ENCODE measurements around the gene AP1G1. TPM values are rescaled to one million over a fixed set of nuclear protein-coding genes. Genes with fewer than 3 reads are reported as not detected.

AP1G1 gene
- total and polyA plus RNA-seq, 2 experiments from 2014 or later: 25.8 to 51.8 TPM

- Histone ChIP-seq H3F3A (ENCODE audit: insufficient read depth) (peaks cover 53% of the 10 kb centered on the region), H3K9me2 (ENCODE audit: insufficient read depth) (no peaks in the 10 kb centered on the region), H3K4me2 (ENCODE audit: unreplicated experiment) (no peak overlapping the region), H3K4me3 (no peak overlapping the region), H3K9me3 (ENCODE audit: low read depth) (no peaks in the 10 kb centered on the region), H2AFZ (no peak overlapping the region), H3K36me3 (ENCODE audit: low read depth) (peaks cover 14% of the 10 kb centered on the region), H3K79me2 (ENCODE audit: insufficient read depth) (peaks cover 8% of the 10 kb centered on the region), H4K20me1 (ENCODE audit: insufficient read depth) (no peaks in the 10 kb centered on the region), H3K4me1 (ENCODE audit: insufficient read depth) (no peaks in the 10 kb centered on the region), H3K9ac (no peak overlapping the region), H3K27ac (no peak overlapping the region), H3K27me3 (replicated peaks; ENCODE audit: insufficient read depth) (no peaks in the 10 kb centered on the region)
- DNase-seq: no peak
- in situ Hi-C loops (cut with MboI): no loop called here
- no peak for TF ChIP-seq EZH2phosphoT487 (IDR thresholded peaks at IDR 0.05; ENCODE audit: insufficient read depth, low read depth)
- no peak for TF ChIP-seq EZH2 (IDR thresholded peaks at IDR 0.05; ENCODE audit: insufficient read depth, poor library complexity, severe bottlenecking)
- 59 to 60% methylated on average over 4 of the region's 4 CpGs for WGBS, 2 experiments (ENCODE audit: low coverage in 1 of 2, low lambda C conversion rate in 2 of 2, missing lambda C conversion rate in 2 of 2)
Measured at GRCh38 chr16:71726476-71727315, 81.9 kb downstream of the AP1G1 start.

- Histone ChIP-seq H3K9me3 (ENCODE audit: low read depth) (no peaks in the 10 kb centered on the region), H3K4me3 (peak within 1 kb of the TSS; percentile 90), H3K27me3 (replicated peaks; ENCODE audit: insufficient read depth) (no peaks in the 10 kb centered on the region), H3F3A (ENCODE audit: insufficient read depth) (peaks cover 53% of the 10 kb centered on the region), H3K79me2 (ENCODE audit: insufficient read depth) (peaks cover 32% of the 10 kb centered on the region), H3K36me3 (ENCODE audit: low read depth) (0 out of 2 replicates have a peak, but pooled peaks cover 7% of the 10 kb centered on the region), H4K20me1 (ENCODE audit: insufficient read depth) (no peaks in the 10 kb centered on the region), H3K9ac (peak within 1 kb of the TSS; percentile 92), H3K9me2 (ENCODE audit: insufficient read depth) (no peaks in the 10 kb centered on the region), H3K4me2 (ENCODE audit: unreplicated experiment) (peak within 1 kb of the TSS; percentile 85), H3K4me1 (ENCODE audit: insufficient read depth) (no peaks in the 10 kb centered on the region), H2AFZ (peak within 1 kb of the TSS; percentile 82), H3K27ac (peak within 1 kb of the TSS; percentile 73)
- in situ Hi-C loops (cut with MboI): no loop called here
- WGBS, 2 experiments (ENCODE audit: low coverage in 1 of 2, low lambda C conversion rate in 2 of 2, missing lambda C conversion rate in 2 of 2): 19 to 29% methylated on average over 10 of the region's 10 CpGs
- TF ChIP-seq EZH2 (IDR thresholded peaks at IDR 0.05; ENCODE audit: insufficient read depth, poor library complexity, severe bottlenecking) (no peak), EZH2phosphoT487 (IDR thresholded peaks at IDR 0.05; ENCODE audit: insufficient read depth, low read depth) (no peak)
- no peak for DNase-seq
Measured at GRCh38 chr16:71724320-71724751, 84.3 kb downstream of the AP1G1 start, which contains the start of gene PHLPP2. Gene PHLPP2, minus strand, starts transcription at chr16:71724701. Its CDS starts 9,906 bp downstream, at chr16:71714795.

- Histone ChIP-seq H4K20me1 (ENCODE audit: insufficient read depth) (no peaks in the 10 kb centered on the region), H3K9ac (peak overlapping the region; percentile 92), H3K4me2 (ENCODE audit: unreplicated experiment) (peak overlapping the region; percentile 85), H3K9me3 (ENCODE audit: low read depth) (no peaks in the 10 kb centered on the region), H3K4me3 (peak overlapping the region; percentile 90), H2AFZ (peak overlapping the region; percentile 82), H3K36me3 (ENCODE audit: low read depth) (0 out of 2 replicates have a peak, but pooled peaks cover 7% of the 10 kb centered on the region), H3K9me2 (ENCODE audit: insufficient read depth) (no peaks in the 10 kb centered on the region), H3K27me3 (replicated peaks; ENCODE audit: insufficient read depth) (no peaks in the 10 kb centered on the region), H3K27ac (peak overlapping the region; percentile 73), H3K79me2 (ENCODE audit: insufficient read depth) (peaks cover 38% of the 10 kb centered on the region), H3K4me1 (ENCODE audit: insufficient read depth) (no peaks in the 10 kb centered on the region), H3F3A (ENCODE audit: insufficient read depth) (peaks cover 48% of the 10 kb centered on the region)
- 0 to 2% methylated on average over 49 to 58 of the region's 104 CpGs for WGBS, 2 experiments (ENCODE audit: low coverage in 1 of 2, low lambda C conversion rate in 2 of 2, missing lambda C conversion rate in 2 of 2)
- TF ChIP-seq EZH2phosphoT487 (IDR thresholded peaks at IDR 0.05; ENCODE audit: insufficient read depth, low read depth) (no peak), EZH2 (IDR thresholded peaks at IDR 0.05; ENCODE audit: insufficient read depth, poor library complexity, severe bottlenecking) (no peak)
- in situ Hi-C loops (cut with MboI): no loop called here
- DNase-seq: peak; percentile 89
Measured at GRCh38 chr16:71723537-71724319, 84.9 kb downstream of the AP1G1 start.

GRCh38 chr16:71722801-71723536, 85.7 kb downstream of the AP1G1 start:
- Histone ChIP-seq H3K79me2 (ENCODE audit: insufficient read depth) (peaks cover 46% of the 10 kb centered on the region), H3K36me3 (ENCODE audit: low read depth) (0 out of 2 replicates have a peak, but pooled peaks cover 7% of the 10 kb centered on the region), H3K27me3 (replicated peaks; ENCODE audit: insufficient read depth) (no peaks in the 10 kb centered on the region), H3K4me3 (peak overlapping the region; percentile 90), H3F3A (ENCODE audit: insufficient read depth) (peaks cover 41% of the 10 kb centered on the region), H3K9me3 (ENCODE audit: low read depth) (no peaks in the 10 kb centered on the region), H3K9me2 (ENCODE audit: insufficient read depth) (no peaks in the 10 kb centered on the region), H3K27ac (peak overlapping the region; percentile 73), H3K4me1 (ENCODE audit: insufficient read depth) (no peaks in the 10 kb centered on the region), H2AFZ (peak overlapping the region; percentile 82), H3K4me2 (ENCODE audit: unreplicated experiment) (peak overlapping the region; percentile 85), H3K9ac (peak overlapping the region; percentile 92), H4K20me1 (ENCODE audit: insufficient read depth) (no peaks in the 10 kb centered on the region)
- in situ Hi-C loops (cut with MboI): no loop called here
- DNase-seq: peak; percentile 87
- 1 to 2% methylated on average over 46 to 53 of the region's 59 CpGs for WGBS, 2 experiments (ENCODE audit: low coverage in 1 of 2, low lambda C conversion rate in 2 of 2, missing lambda C conversion rate in 2 of 2)
- TF ChIP-seq EZH2 (IDR thresholded peaks at IDR 0.05; ENCODE audit: insufficient read depth, poor library complexity, severe bottlenecking) (no peak), EZH2phosphoT487 (IDR thresholded peaks at IDR 0.05; ENCODE audit: insufficient read depth, low read depth) (no peak)

Measured in GM23248 (cell line).